MV-4-11 (cell line): ENCODE results near the gene LGALS12.

ENCODE experiments used
- DNase-seq: peaks from one replicate; lab custom pipeline; 2025; lab: John Stamatoyannopoulos, UW

The LGALS12 gene, protein sequence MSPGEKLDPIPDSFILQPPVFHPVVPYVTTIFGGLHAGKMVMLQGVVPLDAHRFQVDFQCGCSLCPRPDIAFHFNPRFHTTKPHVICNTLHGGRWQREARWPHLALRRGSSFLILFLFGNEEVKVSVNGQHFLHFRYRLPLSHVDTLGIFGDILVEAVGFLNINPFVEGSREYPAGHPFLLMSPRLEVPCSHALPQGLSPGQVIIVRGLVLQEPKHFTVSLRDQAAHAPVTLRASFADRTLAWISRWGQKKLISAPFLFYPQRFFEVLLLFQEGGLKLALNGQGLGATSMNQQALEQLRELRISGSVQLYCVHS

DNA sequence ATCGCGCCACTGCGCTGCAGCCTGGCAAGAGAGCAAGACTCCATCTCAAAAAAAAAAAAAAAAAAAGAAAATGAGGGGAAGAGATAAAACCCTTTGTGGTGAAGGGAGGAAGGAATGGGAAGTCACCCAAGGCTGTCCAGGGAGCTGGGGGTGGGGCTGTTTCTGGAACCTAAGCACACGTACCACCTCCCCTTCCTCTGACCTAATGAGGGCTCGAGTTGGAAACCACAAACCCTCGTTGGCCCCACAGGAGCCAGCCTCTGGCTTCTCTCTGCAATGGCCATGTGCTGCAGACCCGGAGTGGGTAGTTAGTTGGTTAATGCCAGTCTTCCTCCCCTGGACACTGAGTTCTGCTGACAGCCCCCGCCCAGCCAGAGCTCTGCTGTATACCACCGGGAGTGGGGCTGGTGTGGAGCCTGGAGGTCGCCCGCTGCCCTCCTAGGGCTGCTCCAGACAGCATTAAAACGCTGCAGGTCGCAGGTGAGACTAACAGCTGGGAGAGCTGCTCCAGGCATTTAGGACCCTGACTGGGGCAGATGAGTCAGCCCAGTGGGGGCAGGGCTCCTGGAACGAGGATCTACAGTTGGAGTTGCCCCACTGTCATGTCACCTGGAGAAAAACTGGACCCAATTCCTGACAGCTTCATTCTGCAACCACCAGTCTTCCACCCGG lies at the start of gene LGALS12:
Gene LGALS12 (plus strand): TSS at position 228 of the 672 bp plus-strand sequence. CDS start 375 bp downstream, at position 603.
- DNase-seq, result peak; percentile 95

DNA sequence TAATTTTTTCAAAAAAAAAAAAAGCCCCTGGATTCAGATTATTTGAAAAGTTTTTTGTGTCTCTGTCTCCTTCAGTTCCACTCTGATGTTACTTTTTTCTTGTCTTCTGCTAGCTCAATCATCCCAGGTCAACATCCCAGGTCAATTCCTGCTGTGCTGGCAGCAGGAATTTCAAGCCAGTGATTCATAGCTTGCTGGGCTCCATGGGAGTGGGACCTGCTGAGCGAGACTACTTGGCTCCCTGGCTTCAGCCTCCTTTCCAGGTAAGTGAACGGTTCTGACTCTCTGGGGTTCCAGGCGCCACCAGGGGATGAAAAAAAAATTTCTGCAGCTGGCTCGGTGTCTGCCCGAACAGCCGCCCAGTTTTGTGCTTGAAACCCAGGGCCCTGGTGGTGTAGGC lies 46.3 kb upstream of the LGALS12 start:
- no peak for DNase-seq

DNA sequence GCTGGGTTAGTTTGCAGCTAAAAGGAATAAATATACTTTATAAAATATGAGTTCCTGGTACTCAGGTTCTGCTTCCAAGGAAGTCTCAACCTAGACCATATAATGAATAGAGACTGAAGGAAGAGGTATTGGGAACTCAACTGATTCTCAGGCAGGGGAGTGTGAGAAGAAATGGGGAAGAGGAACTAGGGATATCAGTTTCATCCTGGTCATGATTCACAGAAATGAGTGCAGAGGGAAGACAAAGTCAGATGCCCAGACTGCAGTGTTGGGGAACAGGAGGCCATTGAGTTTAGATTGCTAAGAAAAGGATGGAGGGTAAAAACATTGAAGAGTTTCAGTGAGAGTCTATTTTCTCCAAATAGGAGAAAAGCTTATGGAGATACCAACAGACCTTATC lies 43.7 kb upstream of the LGALS12 start:
- peak; percentile 71 for DNase-seq

DNA sequence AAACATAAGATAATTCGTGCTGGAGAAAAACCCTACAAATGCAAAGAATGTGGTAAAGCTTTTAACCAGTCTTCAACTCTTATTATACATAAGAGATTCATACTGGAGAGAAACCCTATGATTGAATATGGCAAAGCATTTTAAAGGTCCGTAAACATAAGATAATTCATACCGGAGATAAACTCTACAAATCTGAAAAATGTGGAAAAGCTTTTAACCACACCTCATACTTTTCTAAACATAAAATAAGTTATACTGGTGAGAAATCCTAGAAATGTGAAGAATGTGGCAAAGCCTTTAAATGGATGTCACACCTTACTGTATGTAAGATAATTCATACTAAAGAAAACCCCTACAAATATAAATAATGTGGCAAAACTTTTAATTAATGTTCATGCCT lies 35.6 kb upstream of the LGALS12 start:
- DNase-seq, result no peak

DNA sequence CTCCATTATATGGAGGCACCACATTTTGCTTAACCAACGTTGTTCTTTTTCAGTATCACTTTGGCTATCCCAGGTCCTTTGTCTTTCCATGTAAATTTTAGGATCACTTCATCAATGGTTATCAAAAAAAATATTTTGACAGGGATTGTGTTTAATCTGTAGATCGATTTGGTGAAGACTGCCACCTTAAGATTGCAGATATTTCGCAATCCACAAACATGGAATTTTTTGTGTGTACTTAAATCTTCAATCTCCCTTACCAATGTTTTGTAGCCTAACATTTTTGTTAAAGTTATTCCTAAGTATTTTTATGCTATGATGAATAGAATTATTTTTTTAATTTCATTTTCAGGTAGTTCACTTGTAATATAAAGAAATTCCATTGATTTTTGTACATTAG lies 33.5 kb upstream of the LGALS12 start:
- DNase-seq, result no peak

DNA sequence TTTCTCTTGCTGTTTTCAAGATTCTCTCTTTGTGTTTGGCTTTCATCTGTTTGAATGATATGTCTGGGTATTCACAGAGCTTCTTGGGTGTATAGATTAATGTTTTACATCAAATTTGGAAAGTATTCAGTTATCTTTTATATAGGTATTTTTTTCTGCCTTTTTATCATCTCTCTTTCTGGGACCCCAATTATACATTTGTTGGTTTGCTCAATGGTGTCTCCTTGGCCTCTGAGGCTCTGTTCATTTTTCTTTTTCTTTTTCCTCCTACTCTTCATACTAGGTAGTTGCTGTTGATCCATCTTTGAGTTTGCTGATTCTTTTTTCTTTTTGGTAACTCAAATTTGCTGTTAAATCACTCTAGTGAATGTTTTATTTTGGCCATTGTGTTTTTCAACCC lies 29.3 kb upstream of the LGALS12 start:
- no peak for DNase-seq

DNA sequence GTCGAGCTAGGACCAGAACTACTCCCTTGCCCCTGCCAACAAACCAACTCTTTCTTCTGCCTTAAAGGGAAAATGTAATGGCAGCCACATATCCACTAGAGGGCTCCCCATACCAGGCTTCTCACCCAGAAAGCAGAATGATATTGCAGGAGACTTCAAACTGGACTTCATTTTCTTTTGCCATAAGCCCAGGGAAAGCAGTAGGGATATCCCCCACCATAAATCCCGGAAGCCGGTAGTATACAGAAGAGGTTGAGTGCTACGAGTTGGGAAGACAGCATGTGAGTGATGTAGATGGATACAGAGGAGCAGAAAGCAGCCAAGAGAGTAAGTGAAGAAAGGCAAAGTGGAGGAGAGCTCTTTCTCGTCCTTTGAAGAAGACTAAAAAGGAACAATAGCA lies 27.0 kb upstream of the LGALS12 start:
- DNase-seq, result peak; percentile 76

DNA sequence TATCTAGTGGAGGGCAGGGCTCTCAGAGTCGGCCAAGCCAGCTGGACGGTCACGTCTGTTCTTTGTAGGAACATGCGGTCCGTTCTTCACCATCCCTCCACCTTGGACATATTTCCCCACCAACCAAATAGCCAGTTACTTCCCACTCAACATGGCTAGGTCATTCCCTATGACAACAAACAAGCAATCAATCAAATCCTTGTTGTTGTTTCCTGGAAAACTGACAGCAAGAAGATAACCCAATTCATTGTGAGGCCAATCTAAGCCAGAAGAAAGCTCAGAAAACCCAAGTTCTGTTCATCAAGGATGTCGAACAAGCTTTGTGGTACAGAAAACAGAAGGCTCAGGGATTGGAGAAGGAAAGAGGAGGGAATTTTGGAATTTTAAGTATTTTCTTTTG lies 25.8 kb upstream of the LGALS12 start:
- no peak for DNase-seq

DNA sequence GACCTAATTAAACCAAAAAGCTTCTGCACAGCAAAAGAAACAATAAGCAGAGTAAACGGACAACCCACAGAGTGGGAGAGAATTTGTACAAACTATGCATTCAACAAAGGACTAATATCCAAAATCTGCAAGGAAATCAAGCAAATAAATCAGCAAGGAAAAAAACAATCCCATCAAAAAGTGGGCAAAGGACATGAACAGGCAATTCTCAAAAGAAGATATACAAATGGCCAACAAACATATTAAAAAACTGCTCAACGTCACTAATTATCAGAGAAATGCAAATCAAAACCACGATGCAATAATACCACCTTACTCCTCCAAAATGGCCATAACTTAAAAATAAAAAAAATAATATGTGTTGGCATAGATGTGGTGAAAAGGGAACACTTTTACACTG lies 20.1 kb upstream of the LGALS12 start:
- DNase-seq, result no peak

DNA sequence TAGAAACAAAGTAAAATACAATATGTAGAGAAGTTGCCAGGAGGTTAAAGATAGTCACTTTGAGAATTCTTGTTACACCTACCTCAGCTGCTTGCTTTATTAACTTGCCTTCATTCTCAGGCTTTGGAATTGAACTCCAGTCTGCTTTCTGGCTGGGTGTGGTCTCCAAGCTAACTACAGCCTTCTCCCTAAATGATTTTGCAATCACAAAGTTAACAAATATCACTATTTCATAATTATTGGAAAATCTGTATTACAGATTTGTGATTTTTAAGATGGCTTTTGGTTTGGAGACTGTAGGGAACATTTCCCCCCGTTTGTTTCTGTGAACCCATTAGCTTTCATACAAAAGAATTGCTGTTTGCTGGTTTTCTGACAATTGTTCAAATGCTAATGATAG lies 17.1 kb upstream of the LGALS12 start:
- no peak for DNase-seq

DNA sequence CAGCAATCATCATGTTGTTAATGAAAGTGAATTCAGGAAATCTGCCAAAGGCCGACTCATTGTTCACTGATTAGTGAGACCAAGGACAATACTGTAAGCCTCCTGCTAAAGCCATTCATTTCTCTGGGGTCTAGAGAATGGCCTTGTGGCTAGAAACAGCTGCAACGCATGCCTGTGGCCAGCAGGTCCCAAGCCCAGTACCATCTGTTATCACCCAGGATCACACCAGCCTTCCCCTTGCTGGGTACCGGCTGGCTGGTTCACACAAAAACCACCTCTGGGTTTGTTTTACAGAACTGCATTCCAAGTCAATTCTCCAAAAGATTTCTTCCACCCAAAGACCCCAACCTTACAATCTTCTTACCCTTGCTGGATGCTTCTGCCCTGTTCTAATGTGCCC lies 16.0 kb upstream of the LGALS12 start:
- DNase-seq, result no peak

DNA sequence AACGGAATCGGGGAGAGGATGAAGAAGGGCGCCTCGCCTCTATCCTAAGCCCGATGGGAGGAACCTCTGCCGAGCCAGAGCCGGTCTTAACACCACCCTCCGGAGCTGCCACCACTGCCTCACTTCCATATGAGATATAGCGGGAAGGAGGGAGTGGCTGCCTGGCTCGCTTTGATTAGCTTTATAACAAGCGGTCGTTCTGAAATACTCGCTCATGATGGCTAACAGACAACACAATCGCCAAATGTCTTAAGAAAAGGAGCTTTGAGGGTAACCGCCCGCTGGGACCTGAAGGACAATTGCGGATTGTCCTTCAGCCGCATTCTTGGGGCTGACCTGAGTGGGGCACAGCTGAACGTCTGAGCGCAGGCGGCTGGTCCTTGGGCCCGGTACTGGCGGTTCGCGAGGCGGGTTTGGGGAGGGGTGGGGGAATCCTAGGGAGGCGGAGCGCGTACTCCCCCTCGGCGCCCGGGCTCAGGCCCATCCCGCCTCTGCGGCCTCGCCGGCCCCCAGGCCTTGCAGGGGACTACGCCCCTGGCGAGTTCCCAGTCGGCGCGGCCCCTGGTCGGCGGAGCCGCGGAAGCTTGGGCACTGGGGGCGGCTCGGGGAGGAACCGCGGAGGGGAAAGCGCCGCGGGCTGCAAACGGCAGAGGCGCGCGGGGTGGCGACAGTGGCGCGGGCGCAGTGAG lies 15.2 kb upstream of the LGALS12 start, which contains the start of gene PLAAT5:
Gene PLAAT5 (minus strand): TSS at position 617 of the 689 bp plus-strand sequence. CDS start 133 bp downstream, at position 484.
- no peak for DNase-seq

DNA sequence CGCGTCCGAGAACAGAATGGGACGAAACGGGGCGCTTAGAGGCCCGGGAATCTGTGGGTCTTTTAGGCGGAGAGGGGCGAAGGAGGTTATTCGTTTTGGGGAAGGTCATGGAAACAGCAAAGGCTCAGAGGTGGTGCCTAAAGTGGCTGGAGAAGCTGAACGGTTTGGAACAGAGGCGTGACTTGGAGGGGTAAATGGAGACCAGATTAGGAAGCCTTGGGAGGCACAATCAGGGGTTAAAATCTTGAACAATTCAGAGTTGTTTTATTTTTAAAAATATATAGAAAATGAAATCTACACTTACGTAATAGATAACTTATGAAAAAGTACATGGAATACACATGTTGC lies 14.7 kb upstream of the LGALS12 start:
- no peak for DNase-seq

DNA sequence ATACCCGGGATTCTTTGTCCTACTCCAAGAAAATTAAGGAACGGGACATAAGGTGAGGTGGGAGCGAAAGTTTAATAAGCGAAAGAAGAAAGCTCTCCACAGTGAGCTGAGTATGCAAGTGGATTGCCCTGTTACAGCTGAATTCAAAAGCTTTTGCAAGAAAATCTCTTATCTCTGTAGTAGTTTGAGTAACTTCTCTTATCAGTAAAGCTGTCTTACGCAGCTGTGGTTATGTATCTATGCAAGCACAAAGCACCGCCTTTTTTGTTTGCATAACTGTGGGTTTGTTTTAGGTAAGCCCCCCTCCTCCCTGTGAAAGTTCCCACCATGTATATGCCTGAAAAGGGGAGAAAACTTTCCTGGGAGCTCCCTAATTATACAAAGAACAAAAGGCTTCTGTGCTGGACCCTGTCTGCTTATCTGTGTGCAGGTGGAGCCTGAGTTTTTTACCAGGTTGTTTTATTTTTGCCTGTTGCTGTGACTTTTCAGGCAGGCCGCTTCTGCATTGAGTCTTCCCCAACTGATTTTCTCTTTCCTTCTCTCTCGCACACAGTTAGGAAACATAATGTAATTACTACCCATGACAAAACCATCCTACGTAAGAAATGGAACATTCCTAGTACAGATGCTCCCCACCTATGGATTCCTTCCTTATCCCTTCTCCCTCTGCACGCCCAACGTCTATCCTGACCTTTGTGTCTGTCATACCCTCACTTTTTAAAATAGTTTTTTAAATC lies 14.1 kb upstream of the LGALS12 start:
- peak; percentile 61 for DNase-seq

DNA sequence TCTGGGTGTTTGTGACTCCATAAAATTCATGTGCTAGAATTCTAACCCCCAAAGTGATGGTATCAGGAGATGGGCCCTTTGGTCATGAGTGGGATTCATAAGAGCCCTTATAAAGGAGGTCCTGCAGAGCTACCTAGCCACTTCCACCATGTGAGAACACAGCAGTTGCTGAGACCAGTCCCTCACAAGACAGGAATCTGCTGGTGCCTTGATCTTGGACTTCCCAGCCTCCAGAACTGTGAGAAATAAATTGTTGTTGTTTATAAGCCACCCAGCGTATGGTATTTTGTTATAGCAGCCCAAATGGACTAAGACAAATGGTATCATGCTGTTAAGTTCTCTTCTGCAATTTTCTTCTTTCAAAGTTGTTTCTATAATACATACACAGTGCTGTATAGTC lies 13.4 kb upstream of the LGALS12 start:
- no peak for DNase-seq

DNA sequence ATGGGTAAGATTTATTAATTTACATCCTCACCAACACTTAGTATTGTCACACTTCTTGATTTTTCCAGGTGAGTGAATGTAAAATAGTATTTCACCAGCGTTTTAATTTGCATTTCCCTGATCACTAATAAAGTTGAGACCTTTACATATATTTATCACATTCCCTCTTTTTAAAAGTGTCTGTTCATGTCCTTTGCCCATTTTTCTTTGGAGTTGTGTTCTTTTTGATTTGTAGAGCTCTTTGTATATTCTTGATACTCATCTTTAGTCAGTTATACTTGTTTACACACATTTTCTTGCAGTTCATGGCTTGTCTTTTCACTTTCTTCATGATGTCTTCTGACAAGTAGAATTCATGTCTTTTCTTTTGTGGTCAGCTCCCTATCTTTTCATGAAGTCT lies 12.8 kb upstream of the LGALS12 start:
- no peak for DNase-seq

DNA sequence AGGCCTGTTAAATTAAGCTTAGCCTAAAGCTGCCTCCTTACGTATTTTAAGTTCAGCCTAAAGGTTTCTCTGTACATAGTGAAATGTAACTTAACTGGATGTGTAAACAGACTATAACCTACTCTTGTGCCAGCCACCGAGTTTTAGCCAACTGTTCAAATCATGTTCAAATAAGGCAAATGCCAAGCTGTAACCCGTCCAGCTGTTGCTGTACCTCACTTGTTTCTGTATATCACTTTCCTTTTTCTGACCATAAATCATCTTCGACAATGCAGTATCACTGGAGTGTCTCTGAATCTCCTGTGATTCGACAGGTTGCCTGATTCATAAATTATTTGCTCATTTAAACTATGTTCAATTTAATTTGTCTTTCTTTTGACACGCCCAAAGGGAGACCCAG lies 10.9 kb upstream of the LGALS12 start:
- no peak for DNase-seq

DNA sequence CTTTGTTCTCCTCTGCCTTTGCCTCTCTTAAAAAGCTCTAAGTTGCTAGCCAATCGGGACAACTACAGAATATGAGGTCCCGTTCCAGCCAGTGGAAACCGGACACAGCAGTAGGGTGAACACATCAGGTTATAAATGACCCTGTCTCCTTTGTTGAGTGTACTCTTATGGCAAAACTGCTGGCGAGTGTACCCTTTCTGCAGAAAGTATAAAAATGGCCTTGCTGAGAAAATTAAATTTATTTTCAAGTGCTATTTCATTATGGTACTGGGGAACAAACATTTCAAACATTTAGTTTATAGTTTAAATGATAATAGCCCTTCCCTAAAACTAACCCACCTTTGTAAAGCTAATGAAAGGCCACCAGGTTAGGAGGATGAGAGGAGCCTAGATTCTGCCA lies 6.0 kb upstream of the LGALS12 start:
- DNase-seq, result no peak

DNA sequence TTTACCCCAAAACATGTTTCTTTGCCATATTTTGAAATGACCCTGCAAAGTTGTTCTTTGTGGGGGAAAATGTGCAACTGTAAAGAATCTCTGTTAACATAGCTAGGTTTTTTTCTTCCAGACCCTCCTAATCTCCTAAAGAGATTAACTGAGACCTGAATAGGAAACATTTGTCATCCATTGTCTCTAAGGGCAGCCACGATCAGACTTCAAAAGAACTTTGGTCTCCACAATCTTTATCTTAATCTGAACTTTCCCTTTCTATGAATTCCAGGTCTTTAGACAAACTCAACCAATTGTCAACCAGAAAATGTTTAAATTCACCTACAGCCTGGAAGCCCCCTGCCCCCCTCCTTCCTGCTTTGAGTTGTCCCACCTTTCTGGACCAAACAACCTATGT lies 4.6 kb upstream of the LGALS12 start:
- DNase-seq, result no peak

DNA sequence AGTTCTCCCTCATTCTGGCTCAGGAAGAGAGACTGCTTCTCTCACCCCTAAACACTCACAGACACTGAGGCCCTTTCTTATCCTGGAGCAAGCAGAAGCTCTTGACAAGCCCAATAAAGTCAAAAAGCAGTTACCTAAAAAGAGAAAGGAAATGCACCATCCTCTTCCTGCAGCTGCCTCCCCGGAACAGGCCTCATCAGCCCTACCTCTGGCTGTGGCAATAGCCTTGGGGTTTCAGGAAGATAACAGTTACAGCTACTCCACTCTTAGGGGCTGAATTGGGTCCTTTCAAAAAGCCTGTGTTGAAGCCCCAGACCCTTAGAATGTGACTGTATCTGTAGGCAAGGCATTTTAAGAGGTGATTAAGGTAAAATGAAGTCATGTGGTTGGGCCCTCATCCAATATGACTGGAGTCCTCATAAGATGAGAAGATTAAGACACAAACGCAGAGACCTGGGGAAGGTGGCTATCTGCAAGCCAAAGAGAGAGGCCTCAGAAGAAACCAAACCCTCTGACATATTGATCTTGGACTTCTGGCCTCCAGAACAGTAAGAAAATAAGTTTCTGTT lies 3.5 kb upstream of the LGALS12 start:
- no peak for DNase-seq

DNA sequence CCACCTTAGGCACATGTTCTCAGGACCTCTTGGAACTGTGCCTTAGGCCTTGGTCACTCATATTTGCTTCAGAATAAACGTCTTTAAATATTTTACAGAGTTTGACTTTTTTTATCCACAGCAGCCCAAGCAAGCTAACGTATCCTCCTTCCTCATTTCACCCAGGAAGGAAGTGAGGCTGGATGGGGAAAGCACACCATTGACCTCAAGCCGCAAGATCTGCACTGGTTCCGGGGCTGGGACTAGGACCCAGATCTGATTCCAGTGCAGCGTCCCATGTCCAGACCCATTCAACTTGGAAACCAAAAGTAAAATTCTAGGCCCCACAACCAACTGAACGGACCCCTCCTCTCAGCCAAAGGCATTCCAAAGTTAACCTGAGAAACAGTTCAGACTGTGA lies 2.4 kb upstream of the LGALS12 start:
- peak; percentile 89 for DNase-seq

DNA sequence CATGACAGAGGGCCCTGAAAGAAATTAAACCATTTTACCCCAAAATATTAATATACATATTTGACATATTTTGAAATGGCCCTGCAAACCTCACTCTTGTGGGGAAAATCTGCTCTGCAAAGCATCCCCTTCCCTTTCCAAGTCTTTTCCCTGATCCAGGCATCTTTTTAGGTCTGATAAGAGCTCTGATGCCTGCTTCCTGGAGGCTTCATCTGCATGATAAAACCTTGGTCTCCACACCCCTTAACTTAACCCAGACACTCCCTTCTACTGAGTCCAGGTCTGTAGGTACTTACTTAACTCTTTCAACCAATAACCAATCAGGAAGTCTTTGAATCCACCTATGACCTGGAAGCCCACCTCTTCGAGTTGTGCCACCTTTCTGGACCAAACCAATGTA lies 1.8 kb upstream of the LGALS12 start:
- no peak for DNase-seq
